ENCODE measurements around the gene PZP.

Gene PZP

GRCh38 chr12:9109737-9110491, 98.3 kb downstream of the PZP start:
- no peak overlapping the region for H3K4me3 ChIP-seq
- DNase-seq (ENCODE audit: low spot score), result no peak
- TF ChIP-seq CTCF (IDR thresholded peaks at IDR 0.05), result no peak
- H3K27ac ChIP-seq, result no peak overlapping the region

GRCh38 chr12:9109213-9109522, 99.0 kb downstream of the PZP start:
- no peak overlapping the region for H3K4me3 ChIP-seq
- TF ChIP-seq CTCF (IDR thresholded peaks at IDR 0.05), result no peak

GRCh38 chr12:9108504-9109212, 99.5 kb downstream of the PZP start:
- no peak for DNase-seq (ENCODE audit: low spot score)
- no peak overlapping the region for H3K4me3 ChIP-seq
- no peak overlapping the region for H3K27ac ChIP-seq
- TF ChIP-seq CTCF (IDR thresholded peaks at IDR 0.05), result no peak

More at GRCh38 chr12:9109213-9109522, 99.0 kb downstream of the PZP start:
- DNase-seq (ENCODE audit: low spot score), result no peak
- no peak overlapping the region for H3K27ac ChIP-seq

- no peak for TF ChIP-seq CTCF (IDR thresholded peaks at IDR 0.05)
- Histone ChIP-seq H3K4me3 (no peak overlapping the region), H3K27ac (no peak overlapping the region)
- DNase-seq (ENCODE audit: low spot score), result no peak
These were observed 100.7 kb downstream of the PZP start for GRCh38 chr12:9107542-9107873.

GRCh38 chr12:9106610-9107541, 101.3 kb downstream of the PZP start:
- no peak for DNase-seq (ENCODE audit: low spot score)
- no peak overlapping the region for H3K4me3 ChIP-seq
- no peak for TF ChIP-seq CTCF (IDR thresholded peaks at IDR 0.05)
- H3K27ac ChIP-seq, result no peak overlapping the region

GRCh38 chr12:9106067-9106466, 102.1 kb downstream of the PZP start:
- Histone ChIP-seq H3K27ac (no peak overlapping the region), H3K4me3 (no peak overlapping the region)
- TF ChIP-seq CTCF (IDR thresholded peaks at IDR 0.05), result no peak
- DNase-seq (ENCODE audit: low spot score), result no peak

All from coronary artery (tissue), 2 donors.